Endometrium (tissue), 2 donors: ENCODE data around the gene GJB1.
"Not testable (repeated sequence)": the region's sequence is repeated elsewhere in the genome, so short reads cannot be mapped to it uniquely, and the experiment has no call there.

Experiments used
- FAIRE-seq: peaks from 2 replicates; lab custom pipeline; 2012; peaks lifted over from hg19 to GRCh38; lab: Jason Lieb, UNC
- donor health status: control.
- donor health status: control.

The GJB1 gene

DNA sequence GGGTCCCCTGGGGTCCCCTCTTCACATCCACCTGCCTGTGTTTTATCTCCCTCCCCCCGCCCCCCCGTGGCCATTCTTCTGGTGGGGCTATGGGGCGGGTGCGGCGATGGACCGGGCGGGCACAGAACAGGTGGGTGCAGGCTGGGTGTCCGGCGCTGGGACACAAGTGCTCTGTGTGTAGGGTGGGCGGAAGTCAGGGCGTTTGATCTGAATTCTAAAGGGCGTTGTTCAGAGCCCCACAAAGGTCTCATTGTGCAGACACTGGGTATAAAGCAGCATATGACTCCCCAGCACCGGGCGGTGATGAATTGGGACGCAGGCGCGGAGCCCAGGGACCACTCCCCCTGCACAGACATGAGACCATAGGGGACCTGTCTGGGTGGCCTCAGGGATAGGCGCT, at the start of gene GJB1:
Gene GJB1 (plus strand): TSS at position 296 of the 400 bp plus-strand sequence. CDS start 484 bp downstream, outside the sequence.
- FAIRE-seq = no peak

- no peak for FAIRE-seq
These were observed 49.6 kb upstream of the GJB1 start for GRCh38 chrX:71173440-71173839.

DNA sequence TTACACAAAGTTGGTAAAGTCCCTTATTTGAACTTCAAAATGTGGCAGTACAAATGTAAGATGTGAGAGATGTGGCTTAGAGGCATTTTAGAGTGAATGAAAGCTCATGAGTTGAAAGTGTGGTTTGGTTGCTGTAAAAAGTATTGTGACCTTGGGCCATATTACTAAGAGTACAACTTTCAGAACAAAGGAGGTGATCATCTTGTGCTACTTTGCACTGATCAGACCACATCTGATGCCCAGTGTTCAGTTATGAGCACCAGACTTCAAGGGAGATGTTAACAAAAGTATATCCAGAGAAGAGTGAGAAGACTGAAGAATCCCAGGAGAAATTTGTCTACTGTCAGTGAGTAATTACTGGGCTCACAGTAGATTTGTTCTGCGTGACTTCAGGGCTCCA, 48.2 kb upstream of the GJB1 start:
- no peak for FAIRE-seq

DNA sequence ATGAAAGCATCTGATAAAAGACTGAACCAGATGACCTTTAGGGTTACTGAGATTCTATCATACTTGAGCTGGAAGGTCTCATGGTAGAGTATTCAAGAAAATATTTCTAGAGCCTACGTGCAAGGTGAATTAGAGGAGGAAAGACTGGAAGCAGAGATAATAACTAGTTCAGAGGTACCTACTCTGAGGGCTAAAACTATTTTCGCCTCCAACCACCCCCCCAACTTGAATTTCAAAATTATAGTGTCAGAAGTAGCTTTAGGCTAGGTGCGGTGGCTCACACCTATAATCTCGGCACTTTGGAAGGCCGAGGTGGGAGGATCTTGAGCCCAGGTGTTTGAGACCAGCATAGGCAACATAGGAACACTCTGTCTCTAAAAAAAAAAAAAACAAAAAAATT, 47.5 kb upstream of the GJB1 start:
- FAIRE-seq = no peak

DNA sequence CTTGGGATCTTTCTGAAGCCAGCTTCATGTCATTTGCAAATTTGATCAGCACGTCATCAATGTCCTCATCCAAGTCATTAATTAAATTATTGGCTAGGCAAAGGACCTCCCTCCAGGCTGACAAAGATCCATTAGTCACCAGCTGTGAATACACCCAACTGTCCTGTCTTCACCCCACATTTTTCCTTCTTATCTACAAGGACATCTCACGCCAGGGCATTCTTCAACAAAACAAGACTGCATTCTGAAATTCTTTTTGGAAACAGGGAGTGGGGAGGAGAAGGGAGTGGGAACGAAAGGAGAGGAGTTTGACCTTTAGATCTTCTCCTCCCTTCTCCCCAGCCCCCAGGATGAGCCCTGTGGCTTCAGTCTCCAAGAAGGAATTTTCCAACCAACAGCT, 45.7 kb upstream of the GJB1 start:
- FAIRE-seq = no peak

- peak; percentile 48 for FAIRE-seq
These were observed 44.1 kb upstream of the GJB1 start for GRCh38 chrX:71178908-71179307.

- FAIRE-seq = not testable (repeated sequence)
These were observed 42.3 kb upstream of the GJB1 start for GRCh38 chrX:71180579-71181265.

DNA sequence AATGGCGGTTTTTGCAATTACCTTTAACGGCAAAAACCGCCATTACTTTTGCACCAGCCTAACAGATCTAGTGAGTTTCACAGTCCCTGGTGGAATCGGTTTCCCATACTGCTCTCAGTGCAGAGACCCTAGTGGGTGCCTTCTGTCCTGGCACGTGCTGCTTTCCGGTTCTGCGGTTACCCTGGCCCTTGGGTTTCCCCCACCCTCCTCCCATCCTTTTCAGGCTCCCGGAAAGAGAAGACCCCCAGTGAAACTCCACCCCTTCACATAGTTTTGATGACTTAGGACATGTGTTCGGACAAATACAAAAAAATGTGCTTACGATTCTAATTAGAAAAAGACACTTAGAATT, 41.5 kb upstream of the GJB1 start:
- no peak for FAIRE-seq

DNA sequence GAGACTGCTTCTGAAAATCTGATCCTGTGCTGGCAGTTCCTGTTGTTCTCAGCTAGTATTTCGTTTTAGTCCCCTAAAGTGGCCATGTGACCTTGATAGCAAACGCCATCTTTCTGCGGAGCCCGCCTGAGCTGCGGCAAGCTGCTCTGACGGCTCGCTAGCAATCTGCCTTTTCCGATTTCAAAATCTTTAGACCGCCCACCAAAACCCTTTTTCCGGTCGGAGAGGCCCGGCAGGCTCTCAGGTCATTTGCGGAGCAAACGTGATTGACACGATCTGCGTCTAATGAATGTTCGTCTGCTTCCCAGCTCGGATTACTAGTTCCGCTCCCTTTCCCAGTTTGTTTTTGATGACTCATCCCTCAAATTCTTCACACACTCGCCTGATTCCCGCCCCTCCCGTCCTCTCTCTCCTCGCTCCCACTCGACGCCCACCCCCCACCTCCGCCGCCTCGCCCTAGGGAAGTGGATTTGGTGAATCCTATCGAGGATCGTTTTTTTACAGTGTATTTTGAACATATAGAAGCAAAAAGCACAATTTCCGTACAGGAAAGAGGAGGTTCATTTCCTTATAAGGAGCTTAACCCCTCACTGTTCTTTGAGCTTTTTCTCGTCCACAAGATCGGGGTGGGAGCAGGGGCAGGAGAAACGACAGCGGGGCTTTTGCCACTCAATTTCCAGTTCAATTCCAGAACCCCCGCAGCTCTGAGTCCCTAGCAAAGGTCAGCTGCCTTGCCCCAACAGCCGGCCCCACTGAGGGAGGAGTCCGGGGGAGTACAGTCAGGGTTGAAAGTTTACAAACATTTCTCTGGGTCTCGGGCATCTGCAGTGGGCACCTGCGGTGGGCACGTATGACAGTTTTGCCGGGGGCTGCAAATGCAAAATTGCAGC, 40.9 kb upstream of the GJB1 start:
- peak; percentile 43 for FAIRE-seq

- FAIRE-seq = no peak
These were observed 40.2 kb upstream of the GJB1 start for GRCh38 chrX:71182871-71183270.

GRCh38 chrX:71183341-71183740, 39.7 kb upstream of the GJB1 start:
- FAIRE-seq = no peak

DNA sequence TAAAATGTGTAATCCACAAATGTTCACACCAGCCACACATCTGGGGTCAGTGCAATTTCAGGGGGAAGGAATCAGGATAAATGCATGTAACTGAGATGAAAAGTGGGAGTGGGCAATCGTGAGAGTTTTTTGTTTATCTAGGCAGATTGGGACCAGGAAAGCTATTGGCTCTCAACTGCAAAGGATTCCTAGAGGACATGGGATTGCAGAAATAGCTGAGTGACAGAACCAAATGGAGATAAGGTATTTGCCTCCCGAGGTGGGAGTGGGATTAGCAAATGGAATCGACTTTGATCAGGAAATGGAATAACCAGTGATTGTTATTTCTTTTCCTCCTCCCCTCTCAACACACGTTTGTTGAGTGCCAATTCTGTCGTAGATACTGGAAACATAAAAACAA, 38.9 kb upstream of the GJB1 start:
- FAIRE-seq = no peak

- FAIRE-seq = no peak
These were observed 38.1 kb upstream of the GJB1 start for GRCh38 chrX:71184803-71185495.

DNA sequence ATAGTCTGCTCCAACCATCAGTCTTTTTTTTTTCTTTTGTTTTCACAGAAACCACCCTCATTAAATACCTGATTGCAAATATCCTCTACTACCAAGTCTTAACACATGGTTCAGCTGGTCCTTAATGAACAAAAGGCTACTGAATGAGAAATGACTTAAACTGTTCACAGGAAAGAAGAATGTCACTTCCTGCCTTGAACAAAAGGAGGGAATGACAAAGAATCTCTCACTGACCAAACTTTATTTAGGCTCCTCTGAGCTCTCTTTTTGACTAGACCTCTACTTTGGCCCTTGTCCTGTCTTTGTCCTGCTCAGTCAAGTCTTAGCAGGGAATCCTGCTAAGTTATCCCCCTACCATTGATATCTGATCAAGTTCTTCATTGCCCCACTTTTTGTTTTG, 31.8 kb upstream of the GJB1 start:
- FAIRE-seq = no peak

DNA sequence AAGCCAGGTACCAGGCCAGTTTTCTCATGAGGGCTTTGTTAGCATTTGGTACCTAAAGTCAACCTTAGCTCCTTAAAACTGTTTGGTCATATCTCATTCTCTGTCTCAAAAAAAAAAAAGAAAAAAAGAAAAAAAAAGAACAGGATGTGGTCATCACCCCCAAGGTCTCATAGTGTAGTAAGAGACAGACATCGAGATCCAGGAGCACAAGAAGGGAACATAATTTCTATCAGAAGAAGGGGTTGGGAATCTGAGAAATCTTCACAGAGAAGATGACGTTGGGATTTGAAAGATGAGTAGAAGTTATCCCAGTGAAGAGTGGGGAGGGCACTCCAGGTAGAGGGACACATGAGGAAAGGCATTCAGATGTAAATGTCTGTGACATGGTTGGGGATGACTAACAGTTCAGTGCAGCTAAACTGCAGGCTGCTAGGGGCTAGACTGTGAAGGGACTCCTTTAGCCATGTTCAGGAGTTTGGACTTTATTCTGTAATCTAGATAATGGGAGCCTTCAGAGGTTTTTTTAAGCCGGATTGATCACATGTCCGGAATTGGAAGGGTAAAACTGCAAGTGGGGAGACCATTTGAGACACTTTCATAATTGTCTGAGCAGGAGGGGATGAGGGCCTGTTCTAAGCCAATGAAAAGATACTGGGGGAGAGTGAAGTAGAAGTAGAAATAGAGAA, 26.9 kb upstream of the GJB1 start:
- FAIRE-seq = no peak

GRCh38 chrX:71198066-71198465, 25.0 kb upstream of the GJB1 start:
- no peak for FAIRE-seq

- no peak for FAIRE-seq
These were observed 23.6 kb upstream of the GJB1 start for GRCh38 chrX:71199252-71200008.

- no peak for FAIRE-seq
These were observed 12.2 kb upstream of the GJB1 start for GRCh38 chrX:71210816-71211215.

- FAIRE-seq = no peak
These were observed 10.5 kb upstream of the GJB1 start for GRCh38 chrX:71212536-71212935.

GRCh38 chrX:71214152-71214551, 8.9 kb upstream of the GJB1 start:
- FAIRE-seq = no peak

DNA sequence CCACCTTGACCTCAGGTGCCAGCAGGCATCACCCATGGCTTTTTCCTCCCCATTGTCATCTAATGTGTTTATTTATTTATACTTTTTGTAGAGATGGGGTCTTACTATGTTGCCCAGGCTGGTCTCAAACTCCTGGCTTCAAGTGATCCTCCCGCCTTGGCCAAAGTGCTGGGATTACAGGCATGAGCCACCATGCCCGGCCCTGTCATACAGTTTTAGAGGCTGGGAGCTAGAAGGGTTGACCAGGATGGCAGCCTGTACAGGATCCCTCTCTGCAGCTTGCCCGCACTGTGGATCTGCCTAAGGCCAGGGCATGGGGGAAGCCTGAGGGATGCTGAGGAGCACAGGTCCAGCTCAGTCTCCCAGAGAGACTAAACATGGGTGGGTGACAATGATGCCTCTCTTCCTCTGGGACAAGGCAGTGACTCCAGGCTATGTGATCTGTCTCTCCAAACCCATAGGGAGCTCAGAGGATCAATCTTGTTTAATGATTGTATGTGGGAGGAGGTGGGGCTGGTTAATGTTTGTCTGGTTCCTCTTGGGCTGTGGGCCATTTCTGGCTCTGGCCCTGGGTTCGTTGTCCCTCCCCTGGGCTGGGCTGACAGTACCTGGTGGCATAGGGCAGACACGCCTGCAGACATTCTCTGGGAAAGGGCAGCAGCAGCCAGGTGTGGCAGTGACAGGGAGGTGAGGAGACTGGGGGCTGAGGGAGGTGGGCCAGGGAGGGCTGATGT, 8.3 kb upstream of the GJB1 start:
- FAIRE-seq = no peak
